ENCODE measurements around the gene SCARF1.

DNA sequence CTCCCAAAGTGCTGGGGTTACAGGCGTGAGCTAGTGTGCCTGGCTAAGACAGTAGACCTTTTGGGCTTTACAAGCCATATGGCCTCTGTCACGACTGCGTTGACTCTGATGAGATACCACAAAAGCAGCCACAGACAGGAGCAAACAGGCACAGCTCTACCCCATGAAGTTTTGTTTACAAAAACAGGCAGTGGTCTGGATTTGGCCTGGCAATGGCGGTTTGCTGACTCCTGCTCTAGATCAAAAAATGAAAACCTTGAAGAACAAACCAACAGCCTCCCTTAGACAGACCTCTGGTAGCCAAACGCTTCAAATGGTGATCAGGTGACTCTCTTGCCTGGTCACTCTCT is 37.6 kb downstream of the SCARF1 start:
- TF ChIP-seq YY1 (IDR thresholded peaks at IDR 0.05; ENCODE audit: insufficient read depth, insufficient read length) (no peak), SUZ12 (IDR thresholded peaks at IDR 0.05; ENCODE audit: extremely low read depth, insufficient read depth, insufficient read length) (no peak), ZNF274 (IDR thresholded peaks at IDR 0.05; ENCODE audit: low read depth, low read length) (no peak)

All from NT2/D1 (cell line).